Measurements from ENCODE around the gene ZC3H4.

Gene ZC3H4

GRCh38 chr19:47082493-47082892 lies 31.1 kb downstream of the ZC3H4 start:
- TF ChIP-seq, protein P1, sequence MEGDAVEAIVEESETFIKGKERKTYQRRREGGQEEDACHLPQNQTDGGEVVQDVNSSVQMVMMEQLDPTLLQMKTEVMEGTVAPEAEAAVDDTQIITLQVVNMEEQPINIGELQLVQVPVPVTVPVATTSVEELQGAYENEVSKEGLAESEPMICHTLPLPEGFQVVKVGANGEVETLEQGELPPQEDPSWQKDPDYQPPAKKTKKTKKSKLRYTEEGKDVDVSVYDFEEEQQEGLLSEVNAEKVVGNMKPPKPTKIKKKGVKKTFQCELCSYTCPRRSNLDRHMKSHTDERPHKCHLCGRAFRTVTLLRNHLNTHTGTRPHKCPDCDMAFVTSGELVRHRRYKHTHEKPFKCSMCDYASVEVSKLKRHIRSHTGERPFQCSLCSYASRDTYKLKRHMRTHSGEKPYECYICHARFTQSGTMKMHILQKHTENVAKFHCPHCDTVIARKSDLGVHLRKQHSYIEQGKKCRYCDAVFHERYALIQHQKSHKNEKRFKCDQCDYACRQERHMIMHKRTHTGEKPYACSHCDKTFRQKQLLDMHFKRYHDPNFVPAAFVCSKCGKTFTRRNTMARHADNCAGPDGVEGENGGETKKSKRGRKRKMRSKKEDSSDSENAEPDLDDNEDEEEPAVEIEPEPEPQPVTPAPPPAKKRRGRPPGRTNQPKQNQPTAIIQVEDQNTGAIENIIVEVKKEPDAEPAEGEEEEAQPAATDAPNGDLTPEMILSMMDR (IDR thresholded peaks at IDR 0.05) = no peak

DNA sequence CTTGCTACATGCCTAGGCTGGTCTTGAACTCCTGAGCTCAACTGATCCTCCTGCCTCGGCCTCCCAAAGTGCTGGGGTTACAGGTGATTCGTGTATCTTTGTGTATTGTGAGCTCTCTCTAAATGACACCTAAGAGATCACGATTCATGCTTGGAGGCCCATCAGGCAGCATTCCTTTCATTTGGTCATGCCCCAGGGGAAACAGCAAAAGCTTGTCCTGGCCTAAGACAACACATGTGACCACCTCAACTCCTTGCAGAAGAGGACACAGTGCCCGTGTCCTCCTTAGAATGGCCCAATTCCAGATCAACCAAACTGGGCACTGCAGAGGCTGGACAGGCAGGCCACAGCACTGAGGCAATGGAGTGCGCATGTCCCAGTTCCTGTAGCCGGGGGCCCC lies 32.5 kb downstream of the ZC3H4 start:
- TF ChIP-seq, protein P1 (IDR thresholded peaks at IDR 0.05) = no peak

DNA sequence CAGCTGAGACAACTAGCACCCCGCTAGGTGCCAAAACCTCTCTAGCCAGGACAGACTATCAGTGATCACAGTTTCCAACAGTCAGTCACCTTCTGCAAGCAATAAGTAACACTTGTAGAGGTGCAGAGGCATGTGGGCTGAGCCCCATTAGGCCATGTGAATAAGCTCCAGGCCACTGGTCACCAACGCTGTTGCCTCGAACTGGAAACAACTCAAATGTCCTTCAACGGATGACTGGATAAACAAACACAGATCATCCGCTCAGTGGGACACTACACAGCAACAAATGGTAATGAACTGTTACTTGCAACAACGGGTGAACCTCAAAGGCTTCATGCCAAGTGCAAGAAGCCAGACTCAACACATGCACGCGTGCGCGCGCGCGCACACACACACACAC lies 37.6 kb downstream of the ZC3H4 start:
- TF ChIP-seq, protein P1 (IDR thresholded peaks at IDR 0.05) = no peak

- TF ChIP-seq, protein P1 (IDR thresholded peaks at IDR 0.05) = no peak
Measured at GRCh38 chr19:47075179-47075810, 38.3 kb downstream of the ZC3H4 start.

GRCh38 chr19:47074621-47075020 lies 39.0 kb downstream of the ZC3H4 start:
- TF ChIP-seq, protein P1 (IDR thresholded peaks at IDR 0.05) = no peak

GRCh38 chr19:47073574-47073973 lies 40.0 kb downstream of the ZC3H4 start:
- TF ChIP-seq, protein P1 (IDR thresholded peaks at IDR 0.05) = no peak

GRCh38 chr19:47072323-47072722 lies 41.3 kb downstream of the ZC3H4 start:
- TF ChIP-seq, protein P1 (IDR thresholded peaks at IDR 0.05) = no peak

- TF ChIP-seq, protein P1 (IDR thresholded peaks at IDR 0.05) = no peak
Measured at GRCh38 chr19:47071731-47072130, 41.8 kb downstream of the ZC3H4 start.
